HFFc6 (cell line): ENCODE measurements around the gene SLC35D3. TPM values are rescaled to one million over a fixed set of nuclear protein-coding genes. Genes with fewer than 3 reads are reported as not detected.

Experiments
- DNase-seq: peaks from one replicate; pipeline ENCODE4 v3.0.0-alpha.2; 2018
- H3K27ac Mint-ChIP-seq: 2 replicates; pipeline ENCODE4 v1.8.0; 2020; ENCODE audit warnings: mild to moderate bottlenecking, mixed read lengths
- H3K27me3 Mint-ChIP-seq: 2 replicates; pipeline ENCODE4 v1.8.0; 2021; ENCODE audit warnings: mild to moderate bottlenecking, moderate library complexity, mixed read lengths; ENCODE audit not compliant: insufficient read depth
- H3K36me3 Mint-ChIP-seq: 2 replicates; pipeline ENCODE4 v1.8.0; 2021; ENCODE audit warnings: low read depth, mixed read lengths
- H3K4me1 Mint-ChIP-seq: 2 replicates; pipeline ENCODE4 v1.8.0; 2020; ENCODE audit warnings: low read depth, mixed read lengths
- H3K4me3 Mint-ChIP-seq: 2 replicates; pipeline ENCODE4 v1.8.0; 2020; ENCODE audit warnings: mild to moderate bottlenecking, moderate library complexity, mixed read lengths
- H3K9me3 Mint-ChIP-seq: 2 replicates; pipeline ENCODE4 v1.8.0; 2020; ENCODE audit warnings: mild to moderate bottlenecking, mixed read lengths
- total RNA-seq, 6 experiments: library from RNA; stranded (reverse); fragmentation: NEBNext Ultra II Directional; extraction: Animal tissue kit (Norgen Biotek cat#: 25700); gene quantifications; 2 replicates in 1 of 6; 3 replicates in 5 of 6; pipeline ENCODE4 v1.2.3, GENCODE V29; 2021
- TF ChIP-seq, protein P1 (sequence below): fragments of 200-600 bp; sonication (generic); IDR thresholded peaks from 2 replicates; pipeline ENCODE4 v1.5.0; 2021; ENCODE audit warnings: antibody characterized with exemption, mild to moderate bottlenecking

SLC35D3 gene
- total RNA-seq, 6 experiments from 2014 or later, result not detected

GRCh38 chr6:136961848-136962247, 39.7 kb downstream of the SLC35D3 start:
- peaks cover 12% of the 10 kb centered on the region for H3K27me3 Mint-ChIP-seq
- no peaks in the 10 kb centered on the region for H3K36me3 Mint-ChIP-seq
- no peaks in the 10 kb centered on the region for H3K9me3 Mint-ChIP-seq
- H3K4me3 Mint-ChIP-seq, result no peak overlapping the region
- no peak for DNase-seq
- H3K4me1 Mint-ChIP-seq, result peaks cover 3% of the 10 kb centered on the region; the same call in 1 of the 2 replicates
- TF ChIP-seq, protein P1, sequence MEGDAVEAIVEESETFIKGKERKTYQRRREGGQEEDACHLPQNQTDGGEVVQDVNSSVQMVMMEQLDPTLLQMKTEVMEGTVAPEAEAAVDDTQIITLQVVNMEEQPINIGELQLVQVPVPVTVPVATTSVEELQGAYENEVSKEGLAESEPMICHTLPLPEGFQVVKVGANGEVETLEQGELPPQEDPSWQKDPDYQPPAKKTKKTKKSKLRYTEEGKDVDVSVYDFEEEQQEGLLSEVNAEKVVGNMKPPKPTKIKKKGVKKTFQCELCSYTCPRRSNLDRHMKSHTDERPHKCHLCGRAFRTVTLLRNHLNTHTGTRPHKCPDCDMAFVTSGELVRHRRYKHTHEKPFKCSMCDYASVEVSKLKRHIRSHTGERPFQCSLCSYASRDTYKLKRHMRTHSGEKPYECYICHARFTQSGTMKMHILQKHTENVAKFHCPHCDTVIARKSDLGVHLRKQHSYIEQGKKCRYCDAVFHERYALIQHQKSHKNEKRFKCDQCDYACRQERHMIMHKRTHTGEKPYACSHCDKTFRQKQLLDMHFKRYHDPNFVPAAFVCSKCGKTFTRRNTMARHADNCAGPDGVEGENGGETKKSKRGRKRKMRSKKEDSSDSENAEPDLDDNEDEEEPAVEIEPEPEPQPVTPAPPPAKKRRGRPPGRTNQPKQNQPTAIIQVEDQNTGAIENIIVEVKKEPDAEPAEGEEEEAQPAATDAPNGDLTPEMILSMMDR, result no peak
- H3K27ac Mint-ChIP-seq, result no peak overlapping the region

DNA sequence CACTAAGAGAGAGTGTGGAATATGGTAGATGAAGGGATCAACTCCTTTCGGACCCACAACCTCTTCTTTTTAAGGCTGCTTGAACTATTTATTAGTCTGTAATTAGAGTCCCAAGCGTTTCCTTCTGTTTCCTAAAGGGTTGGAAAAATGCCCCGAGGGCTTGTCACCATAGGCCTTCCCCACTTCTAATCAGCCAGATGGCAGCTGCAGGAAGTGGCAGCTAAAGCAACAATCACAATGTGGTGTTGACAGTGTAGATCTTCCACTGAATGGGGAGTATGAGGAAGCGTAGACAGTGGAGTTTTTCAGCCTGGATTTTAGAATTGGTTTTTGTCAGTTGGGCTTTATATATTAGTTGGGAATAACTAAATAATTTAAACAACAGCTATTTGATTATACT, 40.6 kb downstream of the SLC35D3 start:
- TF ChIP-seq, protein P1, result no peak
- Mint-ChIP-seq H3K4me1 (no peaks in the 10 kb centered on the region), H3K4me3 (no peak overlapping the region), H3K36me3 (no peaks in the 10 kb centered on the region), H3K27me3 (peaks cover 12% of the 10 kb centered on the region), H3K9me3 (no peaks in the 10 kb centered on the region), H3K27ac (no peak overlapping the region)
- no peak for DNase-seq

DNA sequence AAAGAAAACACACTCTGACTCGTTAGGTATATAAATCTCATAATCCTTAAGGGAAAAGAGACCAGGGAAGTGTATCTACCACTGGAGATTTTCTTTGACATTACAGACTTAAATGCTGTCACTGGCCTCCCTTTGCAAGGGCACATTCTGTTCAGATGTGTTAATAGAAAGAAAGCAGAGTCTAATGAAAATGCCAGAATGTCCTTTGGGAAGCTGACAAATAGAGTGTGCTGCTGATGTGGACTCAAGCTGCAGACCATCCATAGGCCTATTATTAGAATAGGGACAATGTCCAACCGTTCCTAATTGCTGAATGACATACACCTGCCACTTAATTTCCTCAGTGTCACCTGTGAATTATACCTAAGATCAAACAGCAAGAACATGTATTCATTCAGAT, 41.2 kb downstream of the SLC35D3 start:
- Mint-ChIP-seq H3K36me3 (no peaks in the 10 kb centered on the region), H3K27me3 (peaks cover 12% of the 10 kb centered on the region), H3K4me3 (no peak overlapping the region), H3K4me1 (no peaks in the 10 kb centered on the region), H3K27ac (no peak overlapping the region), H3K9me3 (no peaks in the 10 kb centered on the region)
- no peak for DNase-seq
- TF ChIP-seq, protein P1, result no peak

GRCh38 chr6:136964398-136964797, 42.3 kb downstream of the SLC35D3 start:
- Mint-ChIP-seq H3K27me3 (peaks cover 12% of the 10 kb centered on the region), H3K36me3 (no peaks in the 10 kb centered on the region), H3K4me1 (no peaks in the 10 kb centered on the region), H3K4me3 (no peak overlapping the region), H3K9me3 (no peaks in the 10 kb centered on the region), H3K27ac (no peak overlapping the region)
- no peak for DNase-seq
- TF ChIP-seq, protein P1, result no peak

GRCh38 chr6:136967876-136968752, 46.0 kb downstream of the SLC35D3 start:
- H3K9me3 Mint-ChIP-seq, result no peaks in the 10 kb centered on the region

More at GRCh38 chr6:136967876-136968752, 46.0 kb downstream of the SLC35D3 start:
- no peaks in the 10 kb centered on the region for H3K36me3 Mint-ChIP-seq
- TF ChIP-seq, protein P1, result peak; percentile 82
- DNase-seq, result peak; percentile 65
- no peaks in the 10 kb centered on the region for H3K4me1 Mint-ChIP-seq
- H3K27me3 Mint-ChIP-seq, result peaks cover 4% of the 10 kb centered on the region
- no peak overlapping the region for H3K4me3 Mint-ChIP-seq
- no peak overlapping the region for H3K27ac Mint-ChIP-seq
